Transverse colon (tissue), 4 donors: ENCODE measurements around the gene IL4.

Source experiments
- EP300 ChIP-seq: sonication (generic); formaldehyde crosslinking; IDR thresholded peaks from one replicate; pipeline ENCODE4 v1.6.1; 2017; ENCODE audit warnings: antibody characterized with exemption, low read depth
- POLR2A ChIP-seq: fragments of 450-650 bp; IDR thresholded peaks from one replicate; pipeline ENCODE4 v1.6.1; 2016; ENCODE audit warnings: antibody characterized with exemption, mild to moderate bottlenecking, moderate library complexity
- POLR2AphosphoS5 ChIP-seq, 3 donors: sonication (generic); formaldehyde crosslinking; IDR thresholded peaks; one replicate each; pipeline ENCODE4 v1.6.1; 2016; ENCODE audit warnings: antibody characterized with exemption in 3 of 3
- TF ChIP-seq, protein P1 (sequence below), 5 experiments: fragments of 200-600 bp in 3 of 5; fragments of 450-650 bp in 2 of 5; sonication (generic) in 3 of 5; IDR thresholded peaks; 1 replicate in 2 of 5; 2 replicates in 3 of 5; pipeline ENCODE4 v1.5.1; 2016 to 2017; ENCODE audit warnings: antibody characterized with exemption in 5 of 5, inconsistent platforms in 3 of 5, mild to moderate bottlenecking in 2 of 5, moderate library complexity in 1 of 5

DNA sequence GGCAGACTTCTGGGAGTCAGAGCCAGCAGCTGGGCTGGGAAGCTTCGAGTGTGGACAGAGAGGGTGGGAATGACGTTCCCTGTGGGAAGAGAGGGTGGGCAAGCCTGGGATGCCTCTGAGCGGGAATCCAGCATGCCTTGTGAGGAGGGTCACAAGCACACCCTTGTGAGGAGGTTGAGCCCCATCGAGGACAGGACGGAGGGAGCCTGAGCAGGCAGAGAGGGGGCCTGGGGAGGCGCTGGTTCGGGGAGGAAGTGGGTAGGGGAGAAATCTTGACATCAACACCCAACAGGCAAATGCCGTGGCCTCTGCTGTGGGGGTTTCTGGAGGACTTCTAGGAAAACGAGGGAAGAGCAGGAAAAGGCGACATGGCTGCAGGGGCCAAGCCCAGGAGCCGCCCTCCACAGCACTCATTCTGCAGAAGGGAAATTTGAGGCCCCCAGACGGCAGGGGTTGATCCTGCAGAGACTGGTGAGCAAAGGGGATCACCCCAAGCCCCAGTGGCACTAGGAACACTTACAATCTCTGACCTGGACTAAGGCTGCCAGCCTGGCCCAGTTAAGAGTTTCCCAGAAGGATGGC, 16.9 kb upstream of the IL4 start:
- TF ChIP-seq, protein P1, sequence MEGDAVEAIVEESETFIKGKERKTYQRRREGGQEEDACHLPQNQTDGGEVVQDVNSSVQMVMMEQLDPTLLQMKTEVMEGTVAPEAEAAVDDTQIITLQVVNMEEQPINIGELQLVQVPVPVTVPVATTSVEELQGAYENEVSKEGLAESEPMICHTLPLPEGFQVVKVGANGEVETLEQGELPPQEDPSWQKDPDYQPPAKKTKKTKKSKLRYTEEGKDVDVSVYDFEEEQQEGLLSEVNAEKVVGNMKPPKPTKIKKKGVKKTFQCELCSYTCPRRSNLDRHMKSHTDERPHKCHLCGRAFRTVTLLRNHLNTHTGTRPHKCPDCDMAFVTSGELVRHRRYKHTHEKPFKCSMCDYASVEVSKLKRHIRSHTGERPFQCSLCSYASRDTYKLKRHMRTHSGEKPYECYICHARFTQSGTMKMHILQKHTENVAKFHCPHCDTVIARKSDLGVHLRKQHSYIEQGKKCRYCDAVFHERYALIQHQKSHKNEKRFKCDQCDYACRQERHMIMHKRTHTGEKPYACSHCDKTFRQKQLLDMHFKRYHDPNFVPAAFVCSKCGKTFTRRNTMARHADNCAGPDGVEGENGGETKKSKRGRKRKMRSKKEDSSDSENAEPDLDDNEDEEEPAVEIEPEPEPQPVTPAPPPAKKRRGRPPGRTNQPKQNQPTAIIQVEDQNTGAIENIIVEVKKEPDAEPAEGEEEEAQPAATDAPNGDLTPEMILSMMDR (IDR thresholded peaks at IDR 0.05) = no peak
- TF ChIP-seq POLR2A (no peak), POLR2AphosphoS5 (IDR thresholded peaks at IDR 0.05) (no peak), EP300 (no peak)
